ENCODE results near the gene APOA1. TPM values are rescaled to one million over a fixed set of nuclear protein-coding genes. Genes with fewer than 3 reads are reported as not detected.

The APOA1 gene
- total RNA-seq, result not detected in 2 replicates

GRCh38 chr11:116837231-116838091 lies at the start of gene APOA1:
Gene APOA1 (minus strand): TSS chr11:116837622. CDS start chr11:116837387, 235 bp downstream.
- DNase-seq (ENCODE audit: low read depth), result no peak
- TF ChIP-seq, protein P1, sequence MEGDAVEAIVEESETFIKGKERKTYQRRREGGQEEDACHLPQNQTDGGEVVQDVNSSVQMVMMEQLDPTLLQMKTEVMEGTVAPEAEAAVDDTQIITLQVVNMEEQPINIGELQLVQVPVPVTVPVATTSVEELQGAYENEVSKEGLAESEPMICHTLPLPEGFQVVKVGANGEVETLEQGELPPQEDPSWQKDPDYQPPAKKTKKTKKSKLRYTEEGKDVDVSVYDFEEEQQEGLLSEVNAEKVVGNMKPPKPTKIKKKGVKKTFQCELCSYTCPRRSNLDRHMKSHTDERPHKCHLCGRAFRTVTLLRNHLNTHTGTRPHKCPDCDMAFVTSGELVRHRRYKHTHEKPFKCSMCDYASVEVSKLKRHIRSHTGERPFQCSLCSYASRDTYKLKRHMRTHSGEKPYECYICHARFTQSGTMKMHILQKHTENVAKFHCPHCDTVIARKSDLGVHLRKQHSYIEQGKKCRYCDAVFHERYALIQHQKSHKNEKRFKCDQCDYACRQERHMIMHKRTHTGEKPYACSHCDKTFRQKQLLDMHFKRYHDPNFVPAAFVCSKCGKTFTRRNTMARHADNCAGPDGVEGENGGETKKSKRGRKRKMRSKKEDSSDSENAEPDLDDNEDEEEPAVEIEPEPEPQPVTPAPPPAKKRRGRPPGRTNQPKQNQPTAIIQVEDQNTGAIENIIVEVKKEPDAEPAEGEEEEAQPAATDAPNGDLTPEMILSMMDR (IDR thresholded peaks at IDR 0.05; ENCODE audit: insufficient read depth, low read length, severe bottlenecking), result no peak
- Histone ChIP-seq H3K27me3 (ENCODE audit: control insufficient read depth, insufficient read depth, low read length) (no peaks in the 10 kb centered on the region), H3K4me3 (ENCODE audit: low read depth, low read length) (no peak within 1 kb of the TSS), H3K36me3 (ENCODE audit: control insufficient read depth, insufficient read depth, low read length) (no peaks in the 10 kb centered on the region)
- no peak for FAIRE-seq

DNA sequence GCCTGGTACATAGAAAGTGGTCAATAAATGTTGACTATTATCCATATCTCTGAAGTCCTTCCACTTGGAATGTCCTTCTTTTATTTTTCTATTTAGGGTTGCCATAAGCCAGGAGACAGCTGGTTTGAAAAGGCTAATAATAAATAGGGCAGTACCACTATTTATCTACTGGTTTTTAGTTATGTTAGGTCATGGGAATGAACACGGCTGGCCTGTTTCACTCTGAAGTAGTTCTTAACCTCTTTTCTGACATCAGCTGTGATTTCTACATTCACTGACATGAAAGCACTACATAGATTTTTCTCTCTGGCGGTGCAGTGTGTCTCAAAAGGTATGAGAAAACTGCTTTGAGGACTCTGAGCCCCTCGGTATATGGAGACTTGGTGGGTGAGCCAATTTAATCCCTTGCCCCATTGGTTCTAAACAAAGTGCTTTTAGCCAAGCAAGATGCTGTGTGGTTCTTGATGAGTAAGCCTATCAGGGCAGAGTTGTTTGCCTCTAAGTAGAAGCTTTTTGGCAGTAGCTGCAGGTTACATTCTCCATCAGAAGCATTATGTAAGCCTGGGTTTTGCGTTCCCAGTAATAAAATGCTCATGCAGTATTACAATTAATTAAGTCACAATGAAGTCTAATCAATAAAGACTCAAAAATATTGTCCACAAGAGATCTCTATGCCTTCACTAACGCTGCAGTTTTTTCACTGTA lies 48.7 kb upstream of the APOA1 start:
- TF ChIP-seq, protein P1 (IDR thresholded peaks at IDR 0.05; ENCODE audit: insufficient read depth, low read length, severe bottlenecking), result no peak
- Histone ChIP-seq H3K36me3 (ENCODE audit: control insufficient read depth, insufficient read depth, low read length) (peaks cover 2% of the 10 kb centered on the region), H3K27me3 (ENCODE audit: control insufficient read depth, insufficient read depth, low read length) (no peaks in the 10 kb centered on the region), H3K4me3 (ENCODE audit: low read depth, low read length) (no peak overlapping the region)
- DNase-seq (ENCODE audit: low read depth) (no peak), FAIRE-seq (no peak)

GRCh38 chr11:116882386-116882785 lies 45.0 kb upstream of the APOA1 start:
- no peak overlapping the region for H3K4me3 ChIP-seq (ENCODE audit: low read depth, low read length)
- no peaks in the 10 kb centered on the region for H3K27me3 ChIP-seq (ENCODE audit: control insufficient read depth, insufficient read depth, low read length)
- TF ChIP-seq, protein P1 (IDR thresholded peaks at IDR 0.05; ENCODE audit: insufficient read depth, low read length, severe bottlenecking), result no peak
- DNase-seq (ENCODE audit: low read depth) (peak; percentile 43), FAIRE-seq (no peak)
- peaks cover 2% of the 10 kb centered on the region for H3K36me3 ChIP-seq (ENCODE audit: control insufficient read depth, insufficient read depth, low read length)

DNA sequence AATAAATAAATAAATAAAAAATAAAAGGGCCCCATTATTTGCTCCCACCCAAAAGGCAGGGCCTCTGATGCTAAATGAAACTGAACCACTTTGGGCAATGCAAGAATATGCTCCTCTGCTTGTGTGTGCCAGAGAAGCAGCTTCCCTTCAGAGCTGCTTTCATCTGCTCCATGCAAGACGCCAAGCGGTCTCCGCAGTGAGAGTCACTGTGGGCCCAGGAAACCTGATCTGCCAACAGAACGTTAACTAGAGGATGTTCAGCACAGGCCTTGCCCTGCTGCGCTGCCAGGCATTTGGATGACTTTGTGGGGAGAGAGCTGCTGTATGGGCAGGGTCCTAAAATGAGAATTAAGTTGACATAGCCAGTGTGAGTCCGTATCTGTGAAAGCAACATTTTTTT lies 43.7 kb upstream of the APOA1 start:
- Histone ChIP-seq H3K4me3 (ENCODE audit: low read depth, low read length) (no peak overlapping the region), H3K27me3 (ENCODE audit: control insufficient read depth, insufficient read depth, low read length) (no peaks in the 10 kb centered on the region), H3K36me3 (ENCODE audit: control insufficient read depth, insufficient read depth, low read length) (peaks cover 4% of the 10 kb centered on the region)
- TF ChIP-seq, protein P1 (IDR thresholded peaks at IDR 0.05; ENCODE audit: insufficient read depth, low read length, severe bottlenecking), result no peak
- no peak for FAIRE-seq
- no peak for DNase-seq (ENCODE audit: low read depth)

- peak; percentile 72 for DNase-seq (ENCODE audit: low read depth)
- no peak for FAIRE-seq
- Histone ChIP-seq H3K36me3 (ENCODE audit: control insufficient read depth, insufficient read depth, low read length) (peaks cover 8% of the 10 kb centered on the region), H3K27me3 (ENCODE audit: control insufficient read depth, insufficient read depth, low read length) (no peaks in the 10 kb centered on the region), H3K4me3 (ENCODE audit: low read depth, low read length) (no peak overlapping the region)
- TF ChIP-seq, protein P1 (IDR thresholded peaks at IDR 0.05; ENCODE audit: insufficient read depth, low read length, severe bottlenecking), result peak; percentile 71
Observed at GRCh38 chr11:116879800-116880625, 42.6 kb upstream of the APOA1 start.

Data from bronchial epithelial cell (primary cell).